K562 (cell line): ENCODE measurements around the gene LAPTM4A. TPM values are rescaled to one million over a fixed set of nuclear protein-coding genes. Genes with fewer than 3 reads are reported as not detected.

ENCODE experiments used
- ATAC-seq: fragments of 200-7000 bp; cut with Tn5 transposase; 3 replicates; pipeline ENCODE4 v1.9.1; 2020; ENCODE audit warnings: moderate library complexity
- BruUV-seq: library from RNA; stranded (reverse); fragments of 400-500 nt; replicated peaks from 2 replicates; lab custom pipeline; 2021; lab: Mats Ljungman, UMichigan
- CTCF ChIA-PET: fragments of 300-600 bp; formaldehyde crosslinking; extraction: SDS; loops from one replicate; lab custom pipeline; 2021; ENCODE audit warnings: low intra/inter-chr PET ratio; lab: Yijun Ruan, JAX
- POLR2A ChIA-PET: fragments of 300-600, 350-650 bp; sonication (Branson Sonifier 250); formaldehyde crosslinking; extraction: SDS; loops from one replicate; lab custom pipeline; 2021; ENCODE audit warnings: antibody characterized with exemption, inconsistent platforms; lab: Yijun Ruan, JAX
- DNase-seq, 4 experiments: peaks; one replicate each; pipeline versions ENCODE4 v3.0.0 to v3.0.0-alpha.2; 2011 to 2018; ENCODE audit warnings: low spot score in 3 of 4, mixed read lengths in 3 of 4; ENCODE audit errors: extremely low read depth in 1 of 4
- FAIRE-seq: peaks from 2 replicates; lab custom pipeline; 2011; peaks lifted over from hg19 to GRCh38; lab: Jason Lieb, UNC
- H2AFZ ChIP-seq: 2 replicates; pipeline ENCODE4 v1.6.0; 2011; ENCODE audit warnings: low read depth, low read length, control low read depth, inconsistent platforms
- H3K27ac ChIP-seq: fragments of 200-600 bp; 3 replicates; pipeline ENCODE4 v1.8.0; 2011; ENCODE audit warnings: low read depth, mild to moderate bottlenecking, control low read depth, inconsistent platforms, low read length, moderate library complexity, mixed read lengths; ENCODE audit errors: extremely low read depth
- H3K27me3 ChIP-seq, 2 experiments: fragments of 300-600 bp in 1 of 2; 2 replicates in 1 of 2; 3 replicates in 1 of 2; pipeline versions ENCODE4 v1.6.0 to v1.8.0; 2011; ENCODE audit warnings: inconsistent platforms in 2 of 2, low read length in 2 of 2, mild to moderate bottlenecking in 1 of 2, mixed read lengths in 1 of 2, moderate library complexity in 1 of 2; ENCODE audit not compliant: control insufficient read depth in 2 of 2, insufficient read depth in 2 of 2
- H3K36me3 ChIP-seq: fragments of 300-600 bp; 3 replicates; pipeline ENCODE4 v1.8.0; 2011; ENCODE audit warnings: mild to moderate bottlenecking, low read length, inconsistent platforms; ENCODE audit not compliant: control insufficient read depth, insufficient read depth
- H3K4me1 ChIP-seq, 2 experiments: fragments of 200-600 bp in 1 of 2; replicated peaks in 1 of 2; 2 replicates in 1 of 2; 3 replicates in 1 of 2; pipeline versions ENCODE4 v1.5.1 to v1.8.0; 2011; ENCODE audit warnings: inconsistent platforms in 2 of 2, low read length in 2 of 2, mild to moderate bottlenecking in 1 of 2, mixed read lengths in 1 of 2, moderate library complexity in 1 of 2; ENCODE audit not compliant: control insufficient read depth in 2 of 2, insufficient read depth in 2 of 2
- H3K4me2 ChIP-seq: 2 replicates; pipeline ENCODE4 v1.6.1; 2011; ENCODE audit warnings: low read length, control low read depth, inconsistent platforms, mixed read lengths; ENCODE audit not compliant: insufficient read depth
- H3K4me3 ChIP-seq: fragments of 200-600 bp; sonication (generic), shearing (Covaris generic); 2 replicates; pipeline ENCODE4 v1.5.1; 2016; ENCODE audit warnings: control low read depth, inconsistent platforms
- H3K79me2 ChIP-seq: fragments of 200-600 bp; 3 replicates; pipeline ENCODE4 v1.8.0; 2011; ENCODE audit warnings: low read length, inconsistent platforms; ENCODE audit not compliant: control insufficient read depth, insufficient read depth
- H3K9ac ChIP-seq, 2 experiments: 2 replicates each; pipeline versions ENCODE4 v1.6.0 to v1.6.1; 2011; ENCODE audit warnings: low read depth in 2 of 2, low read length in 2 of 2, control low read depth in 1 of 2, inconsistent platforms in 1 of 2, mild to moderate bottlenecking in 1 of 2, mixed read lengths in 1 of 2; ENCODE audit not compliant: insufficient read depth in 1 of 2
- H3K9me1 ChIP-seq: one replicate; pipeline ENCODE4 v1.6.0; 2011; ENCODE audit warnings: inconsistent platforms, mild to moderate bottlenecking, low read length, moderate library complexity; ENCODE audit not compliant: control insufficient read depth, insufficient read depth
- H3K9me3 ChIP-seq: replicated peaks from 2 replicates; pipeline ENCODE4 v1.5.1; 2011; ENCODE audit warnings: low read depth, low read length, inconsistent platforms; ENCODE audit not compliant: control insufficient read depth, insufficient read depth
- H4K20me1 ChIP-seq: replicated peaks from 2 replicates; pipeline ENCODE4 v1.6.1; 2011; ENCODE audit warnings: low read length, inconsistent platforms, mixed read lengths; ENCODE audit not compliant: control insufficient read depth, insufficient read depth
- NEUROD1 ChIP-seq: fragments of 150-350 bp; IDR thresholded peaks from 2 replicates; pipeline ENCODE4 v1.6.1; 2014; ENCODE audit warnings: borderline replicate concordance, low read length, low read depth; ENCODE audit not compliant: partially characterized antibody
- PURB ChIP-seq: sonication (generic); formaldehyde crosslinking; IDR thresholded peaks from 2 replicates; pipeline ENCODE4 v1.9.0; 2021; ENCODE audit warnings: low read depth, mild to moderate bottlenecking, missing genetic modification reagents
- RAD51 ChIP-seq: fragments of 450-650 bp; IDR thresholded peaks from 2 replicates; pipeline ENCODE4 v1.7.1; 2016; ENCODE audit warnings: low read depth, mild to moderate bottlenecking, borderline replicate concordance
- RFX5 ChIP-seq: IDR thresholded peaks from 2 replicates; pipeline ENCODE4 v1.6.1; 2011; ENCODE audit warnings: low read depth, mild to moderate bottlenecking, improper control_type of control experiment, low read length
- TEAD1 ChIP-seq, 2 experiments: fragments of 450-650 bp in 1 of 2; sonication (generic) in 1 of 2; formaldehyde crosslinking; IDR thresholded peaks; 2 replicates each; pipeline versions ENCODE4 v1.4.0 to v1.8.0; 2020 to 2022; ENCODE audit warnings: mild to moderate bottlenecking in 2 of 2, missing genetic modification reagents in 1 of 2
- TRIM28 ChIP-seq: fragments of 450-650 bp; IDR thresholded peaks from 2 replicates; pipeline ENCODE4 v1.6.1; 2017
- ZNF324 ChIP-seq: fragments of 250-450 bp; sonication (Bioruptor Pico); IDR thresholded peaks from 2 replicates; pipeline ENCODE4 v1.4.0; 2020; ENCODE audit warnings: mild to moderate bottlenecking
- ZNF354B ChIP-seq: fragments of 250-450 bp; sonication (Bioruptor Pico); IDR thresholded peaks from 2 replicates; pipeline ENCODE4 v1.4.0; 2020
- WGBS: fragments of 100-300 bp; shearing (Covaris generic); methylation state at CpG from one replicate; pipeline ENCODE4 v1.1.6; 2016; ENCODE audit warnings: low coverage, mixed read lengths; ENCODE audit not compliant: insufficient coverage; ENCODE audit errors: missing lambda C conversion rate; 5-methylcytosine and 5-hydroxymethylcytosine counted together
- in situ Hi-C: fragments of 300-500 bp; cut with MboI; formaldehyde crosslinking; loops from 4 replicates; pipeline ENCODE4 v1.15.0; 2018; ENCODE audit warnings: inconsistent platforms, mixed read lengths
- intact Hi-C: fragments of 100-400 bp; cut with micrococcal nuclease; formaldehyde crosslinking; loops from 2 replicates; pipeline ENCODE4 v1.14.2; 2022
- polyA plus RNA-seq, 8 experiments: library from polyadenylated mRNA; depleted of rRNA in 4 of 8; stranded (reverse) in 5 of 8; unstranded in 3 of 8; fragments of >200 nt; fragmentation: Nextera tagmentation in 2 of 8; fragmentation: Illumina TruSeq in 1 of 8; extraction: Ambion mirVana in 2 of 8; extraction: Trizol in 1 of 8; gene quantifications; 2 replicates each; pipeline versions ENCODE4 v1.2.1 to v1.2.3, GENCODE V29; 2011 to 2014; ENCODE audit warnings: inconsistent platforms in 1 of 8, missing spikeins in 1 of 8
- total RNA-seq, 7 experiments: library from RNA; depleted of rRNA in 6 of 7; stranded (reverse); fragments of >200 nt in 6 of 7; fragmentation: Illumina TruSeq in 2 of 7; extraction: Trizol in 2 of 7; gene quantifications; 2 replicates each; pipeline versions ENCODE4 v1.2.1 to v1.2.3, GENCODE V29; 2011 to 2021; ENCODE audit warnings: low replicate concordance in 1 of 7
- TF ChIP-seq, protein P1 (sequence below): fragments of 200-800 bp; sonication (Bioruptor generic); IDR thresholded peaks from 2 replicates; pipeline ENCODE4 v1.6.1; 2017; ENCODE audit warnings: missing genetic modification characterization, missing compliant biosample characterization
- TF ChIP-seq, protein P2 (sequence below): fragments of 250-450 bp; sonication (Bioruptor Pico); IDR thresholded peaks from 2 replicates; pipeline ENCODE4 v1.6.1; 2021; ENCODE audit warnings: mild to moderate bottlenecking
- TF ChIP-seq, protein P3 (sequence below): sonication (generic); formaldehyde crosslinking; IDR thresholded peaks from 2 replicates; pipeline ENCODE4 v1.8.0; 2022; ENCODE audit warnings: missing genetic modification reagents, mild to moderate bottlenecking, borderline replicate concordance
- TF ChIP-seq, protein P4 (sequence below), 2 experiments: fragments of 450-650 bp; conservative IDR thresholded peaks; 2 replicates each; pipeline ENCODE4 v1.6.1; 2017; ENCODE audit warnings: mild to moderate bottlenecking in 2 of 2, moderate library complexity in 2 of 2

LAPTM4A gene
- total and polyA plus RNA-seq, 9 of the 15 experiments (the other 6 are each of a cell fraction or from before 2014, with no cell fraction given), result 13.4 to 157 (median 50.1) TPM

DNA sequence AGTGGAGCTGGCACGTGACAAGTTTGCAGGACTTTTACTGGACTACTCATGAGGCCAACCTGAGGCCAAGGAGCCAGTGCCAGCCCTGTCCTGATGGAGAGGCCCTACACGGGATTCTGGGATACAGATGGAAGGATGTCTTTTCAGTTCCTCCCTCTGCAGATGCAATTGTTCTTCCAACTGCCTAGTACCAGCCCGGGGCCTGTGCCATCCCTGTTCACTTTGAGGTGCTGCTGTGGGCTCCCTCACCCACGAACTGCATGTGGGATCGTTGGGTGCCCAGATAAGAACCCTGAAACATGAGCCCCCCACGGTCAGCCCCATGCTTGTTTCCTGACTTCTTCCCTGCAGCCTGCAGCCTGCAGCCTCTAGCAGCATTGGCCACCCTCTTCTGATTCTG, 25.3 kb upstream of the LAPTM4A start (continued):
- TF ChIP-seq, protein P1, sequence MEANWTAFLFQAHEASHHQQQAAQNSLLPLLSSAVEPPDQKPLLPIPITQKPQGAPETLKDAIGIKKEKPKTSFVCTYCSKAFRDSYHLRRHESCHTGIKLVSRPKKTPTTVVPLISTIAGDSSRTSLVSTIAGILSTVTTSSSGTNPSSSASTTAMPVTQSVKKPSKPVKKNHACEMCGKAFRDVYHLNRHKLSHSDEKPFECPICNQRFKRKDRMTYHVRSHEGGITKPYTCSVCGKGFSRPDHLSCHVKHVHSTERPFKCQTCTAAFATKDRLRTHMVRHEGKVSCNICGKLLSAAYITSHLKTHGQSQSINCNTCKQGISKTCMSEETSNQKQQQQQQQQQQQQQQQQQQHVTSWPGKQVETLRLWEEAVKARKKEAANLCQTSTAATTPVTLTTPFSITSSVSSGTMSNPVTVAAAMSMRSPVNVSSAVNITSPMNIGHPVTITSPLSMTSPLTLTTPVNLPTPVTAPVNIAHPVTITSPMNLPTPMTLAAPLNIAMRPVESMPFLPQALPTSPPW (CRISPR knock-in tag), result no peak

DNA sequence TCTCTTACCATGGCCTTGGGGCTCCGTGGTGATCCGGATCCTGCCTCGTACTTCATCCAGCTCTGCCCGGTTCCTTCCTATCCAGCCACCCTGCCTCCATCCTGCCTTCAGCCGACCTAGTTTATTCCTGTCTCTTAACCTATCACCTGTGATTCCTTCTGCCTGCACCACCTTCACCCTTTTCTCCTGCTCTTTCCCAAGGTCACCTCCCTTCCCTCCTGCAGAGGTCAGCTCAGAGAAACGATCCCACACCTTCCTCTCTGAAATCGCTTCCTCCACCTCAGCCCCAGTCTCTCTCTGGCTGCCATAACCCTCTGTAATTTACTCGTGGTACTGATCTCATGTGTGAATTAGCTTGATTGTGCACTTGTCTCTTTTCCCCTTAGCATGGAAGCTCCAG, 23.5 kb upstream of the LAPTM4A start:
- Histone ChIP-seq H3K36me3 (no peaks in the 10 kb centered on the region), H3K9me3 (no peaks in the 10 kb centered on the region), H3K79me2 (no peaks in the 10 kb centered on the region), H3K4me1 (peaks cover 2 to 4% of the 10 kb centered on the region in 2 experiments; a peak in 2 of 5 replicates), H3K4me3 (no peak overlapping the region), H3K4me2 (no peak overlapping the region), H2AFZ (peak overlapping the region; percentile 77), H3K9me1 (no peaks in the 10 kb centered on the region), H4K20me1 (no peaks in the 10 kb centered on the region), H3K27ac (no peak overlapping the region), H3K27me3 (no peaks in the 10 kb centered on the region), H3K9ac (peak overlapping the region in 1 of 2 experiments; percentile 54; a peak in 1 of 4 replicates)
- peak; percentile 63 for FAIRE-seq
- ATAC-seq, result no peak
- intact Hi-C loops, result no loop called here
- no peak for DNase-seq
- in situ Hi-C loops, result no loop called here
- ChIA-PET POLR2A (no interaction called here), CTCF (no interaction called here)
- BruUV-seq, result no TSS peak
- WGBS, result 59% methylated on average over 8 of the region's 8 CpGs
- no peak for TF ChIP-seq TRIM28
- no peak for TF ChIP-seq NEUROD1
- no peak for TF ChIP-seq ZNF324
- TF ChIP-seq PURB, result no peak
- no peak for TF ChIP-seq RAD51
- TF ChIP-seq, protein P2, sequence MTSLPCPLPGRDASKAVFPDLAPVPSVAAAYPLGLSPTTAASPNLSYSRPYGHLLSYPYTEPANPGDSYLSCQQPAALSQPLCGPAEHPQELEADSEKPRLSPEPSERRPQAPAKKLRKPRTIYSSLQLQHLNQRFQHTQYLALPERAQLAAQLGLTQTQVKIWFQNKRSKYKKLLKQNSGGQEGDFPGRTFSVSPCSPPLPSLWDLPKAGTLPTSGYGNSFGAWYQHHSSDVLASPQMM (CRISPR knock-in tag), result no peak
- no peak for TF ChIP-seq RFX5
- TF ChIP-seq, protein P3, sequence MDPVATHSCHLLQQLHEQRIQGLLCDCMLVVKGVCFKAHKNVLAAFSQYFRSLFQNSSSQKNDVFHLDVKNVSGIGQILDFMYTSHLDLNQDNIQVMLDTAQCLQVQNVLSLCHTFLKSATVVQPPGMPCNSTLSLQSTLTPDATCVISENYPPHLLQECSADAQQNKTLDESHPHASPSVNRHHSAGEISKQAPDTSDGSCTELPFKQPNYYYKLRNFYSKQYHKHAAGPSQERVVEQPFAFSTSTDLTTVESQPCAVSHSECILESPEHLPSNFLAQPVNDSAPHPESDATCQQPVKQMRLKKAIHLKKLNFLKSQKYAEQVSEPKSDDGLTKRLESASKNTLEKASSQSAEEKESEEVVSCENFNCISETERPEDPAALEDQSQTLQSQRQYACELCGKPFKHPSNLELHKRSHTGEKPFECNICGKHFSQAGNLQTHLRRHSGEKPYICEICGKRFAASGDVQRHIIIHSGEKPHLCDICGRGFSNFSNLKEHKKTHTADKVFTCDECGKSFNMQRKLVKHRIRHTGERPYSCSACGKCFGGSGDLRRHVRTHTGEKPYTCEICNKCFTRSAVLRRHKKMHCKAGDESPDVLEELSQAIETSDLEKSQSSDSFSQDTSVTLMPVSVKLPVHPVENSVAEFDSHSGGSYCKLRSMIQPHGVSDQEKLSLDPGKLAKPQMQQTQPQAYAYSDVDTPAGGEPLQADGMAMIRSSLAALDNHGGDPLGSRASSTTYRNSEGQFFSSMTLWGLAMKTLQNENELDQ, result no peak
- no peak for TF ChIP-seq ZNF354B (CRISPR knock-in tag)
- no peak for TF ChIP-seq TEAD1 (CRISPR knock-in tag; IDR thresholded peaks at IDR 0.05)
- TF ChIP-seq, protein P4, sequence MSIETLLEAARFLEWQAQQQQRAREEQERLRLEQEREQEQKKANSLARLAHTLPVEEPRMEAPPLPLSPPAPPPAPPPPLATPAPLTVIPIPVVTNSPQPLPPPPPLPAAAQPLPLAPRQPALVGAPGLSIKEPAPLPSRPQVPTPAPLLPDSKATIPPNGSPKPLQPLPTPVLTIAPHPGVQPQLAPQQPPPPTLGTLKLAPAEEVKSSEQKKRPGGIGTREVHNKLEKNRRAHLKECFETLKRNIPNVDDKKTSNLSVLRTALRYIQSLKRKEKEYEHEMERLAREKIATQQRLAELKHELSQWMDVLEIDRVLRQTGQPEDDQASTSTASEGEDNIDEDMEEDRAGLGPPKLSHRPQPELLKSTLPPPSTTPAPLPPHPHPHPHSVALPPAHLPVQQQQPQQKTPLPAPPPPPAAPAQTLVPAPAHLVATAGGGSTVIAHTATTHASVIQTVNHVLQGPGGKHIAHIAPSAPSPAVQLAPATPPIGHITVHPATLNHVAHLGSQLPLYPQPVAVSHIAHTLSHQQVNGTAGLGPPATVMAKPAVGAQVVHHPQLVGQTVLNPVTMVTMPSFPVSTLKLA (conservative IDR thresholded peaks at IDR 0.05), result no peak
